ENCODE results near the gene PHLPP2. TPM values are rescaled to one million over a fixed set of nuclear protein-coding genes. Genes with fewer than 3 reads are reported as not detected.
"Not testable (repeated sequence)": the region's sequence is repeated elsewhere in the genome, so short reads cannot be mapped to it uniquely, and the experiment has no call there.

PHLPP2 gene
- total and polyA plus RNA-seq, 7 donors = 8.2 to 19.0 (median 11.4) TPM

GRCh38 chr16:71618429-71618828, 106.1 kb downstream of the PHLPP2 start:
- H3K27ac ChIP-seq = no peak overlapping the region
- intact Hi-C loops (cut with DNase I) = no loop called here
- peaks cover 0 to 3% (median 0%) of the 10 kb centered on the region in 4 donors for H3K9me3 ChIP-seq
- TF ChIP-seq POLR2AphosphoS5 (IDR thresholded peaks at IDR 0.05) = no peak
- TF ChIP-seq EP300 (IDR thresholded peaks at IDR 0.05) = no peak
- no peak for TF ChIP-seq CTCF (IDR thresholded peaks at IDR 0.05)
- no peak for TF ChIP-seq POLR2A (IDR thresholded peaks at IDR 0.05)
- no peak for DNase-seq
- no peaks in the 10 kb centered on the region for H3K4me1 ChIP-seq
- H3K36me3 ChIP-seq = no peaks in the 10 kb centered on the region
- H3K4me3 ChIP-seq = no peak overlapping the region
- H3K27me3 ChIP-seq = peaks cover 0 to 15% (median 0%) of the 10 kb centered on the region in 3 donors
- 83 to 86% methylated on average over 4 of the region's 4 CpGs for WGBS, 2 donors

- H3K9me3 ChIP-seq; H3K27ac ChIP-seq; H3K36me3 ChIP-seq; intact Hi-C loops (cut with DNase I); H3K4me1 ChIP-seq; H3K4me3 ChIP-seq; DNase-seq: not testable (repeated sequence)
- peaks cover 0 to 33% (median 0%) of the 10 kb centered on the region in 3 donors for H3K27me3 ChIP-seq
- 89 to 91% methylated on average over 8 of the region's 8 CpGs for WGBS, 2 donors
Observed at GRCh38 chr16:71614956-71615355, 109.5 kb downstream of the PHLPP2 start.

GRCh38 chr16:71610936-71611871, 113.3 kb downstream of the PHLPP2 start:
- DNase-seq = no peak
- Histone ChIP-seq H3K4me3 (no peak overlapping the region), H3K27ac (no peak overlapping the region), H3K36me3 (no peaks in the 10 kb centered on the region), H3K27me3 (peaks cover 0 to 35% (median 0%) of the 10 kb centered on the region in 3 donors), H3K9me3 (no peaks in the 10 kb centered on the region), H3K4me1 (no peaks in the 10 kb centered on the region)
- no peak for TF ChIP-seq EP300 (IDR thresholded peaks at IDR 0.05)
- TF ChIP-seq POLR2A (IDR thresholded peaks at IDR 0.05) = no peak
- TF ChIP-seq POLR2AphosphoS5 (IDR thresholded peaks at IDR 0.05) = no peak
- TF ChIP-seq CTCF (IDR thresholded peaks at IDR 0.05) = peak; percentile 33 to 75 (median 42)
- 13 to 15% methylated on average over 19 of the region's 19 CpGs for WGBS, 2 donors
- intact Hi-C loops (cut with DNase I) = loop anchor here (2.0 kb wide), 1 partner anchor 198 kb away; no protein-coding TSS in a partner anchor

GRCh38 chr16:71610447-71610846, 114.1 kb downstream of the PHLPP2 start:
- Histone ChIP-seq H3K9me3 (no peaks in the 10 kb centered on the region), H3K4me3 (no peak overlapping the region), H3K36me3 (no peaks in the 10 kb centered on the region), H3K27ac (no peak overlapping the region), H3K4me1 (no peaks in the 10 kb centered on the region), H3K27me3 (peaks cover 0 to 34% (median 0%) of the 10 kb centered on the region in 3 donors)
- intact Hi-C loops (cut with DNase I) = loop anchor here (2.0 kb wide), 1 partner anchor 198 kb away; no protein-coding TSS in a partner anchor
- DNase-seq = no peak
- TF ChIP-seq EP300 (IDR thresholded peaks at IDR 0.05) (no peak), POLR2A (IDR thresholded peaks at IDR 0.05) (no peak), CTCF (IDR thresholded peaks at IDR 0.05) (no peak), POLR2AphosphoS5 (IDR thresholded peaks at IDR 0.05) (no peak)
- 80 to 86% methylated on average over 4 of the region's 4 CpGs for WGBS, 2 donors

GRCh38 chr16:71609066-71609465, 115.4 kb downstream of the PHLPP2 start:
- H3K36me3 ChIP-seq = no peaks in the 10 kb centered on the region
- H3K27me3 ChIP-seq = peaks cover 0 to 27% (median 0%) of the 10 kb centered on the region in 3 donors
- no peaks in the 10 kb centered on the region for H3K4me1 ChIP-seq
- H3K9me3 ChIP-seq = no peaks in the 10 kb centered on the region
- WGBS, 2 donors = 54 to 62% methylated on average over 2 of the region's 2 CpGs
- DNase-seq = no peak
- intact Hi-C loops (cut with DNase I) = no loop called here
- no peak overlapping the region for H3K4me3 ChIP-seq
- TF ChIP-seq EP300 (IDR thresholded peaks at IDR 0.05) (no peak), POLR2AphosphoS5 (IDR thresholded peaks at IDR 0.05) (no peak), POLR2A (IDR thresholded peaks at IDR 0.05) (no peak), CTCF (IDR thresholded peaks at IDR 0.05) (no peak)
- H3K27ac ChIP-seq = no peak overlapping the region
